Adrenal gland (tissue), 12 donors: ENCODE measurements around the gene SYT3. TPM values are rescaled to one million over a fixed set of nuclear protein-coding genes. Genes with fewer than 3 reads are reported as not detected.
"Not testable (repeated sequence)": the region's sequence is repeated elsewhere in the genome, so short reads cannot be mapped to it uniquely, and the experiment has no call there.

Source experiments
- DNase-seq, 7 donors: peaks; one replicate each; pipeline ENCODE4 v3.0.0-alpha.2; 2019 to 2020
- H3K27ac ChIP-seq, 5 donors: fragments of 200-600 bp; sonication (generic) in 4 of 5; 1 replicate in 3 of 5; 2 replicates in 2 of 5; pipeline versions ENCODE4 v1.5.1 to v1.8.0; 2016 to 2020; ENCODE audit warnings: mild to moderate bottlenecking in 1 of 5
- H3K27me3 ChIP-seq: fragments of 200-600 bp; 2 replicates; pipeline ENCODE4 v1.8.0; 2021
- H3K36me3 ChIP-seq, 2 donors: fragments of 200-600 bp; replicated peaks in 1 of 2; 1 replicate in 1 of 2; 2 replicates in 1 of 2; pipeline versions ENCODE4 v1.5.1 to v1.8.0; 2018 to 2022
- H3K4me1 ChIP-seq, 2 donors: fragments of 200-600 bp; replicated peaks in 1 of 2; 1 replicate in 1 of 2; 2 replicates in 1 of 2; pipeline versions ENCODE4 v1.5.1 to v1.8.0; 2018 to 2021
- H3K4me3 ChIP-seq, 4 donors: fragments of 200-600 bp; sonication (generic) in 3 of 4; one replicate each; pipeline ENCODE4 v1.5.1; 2016 to 2018
- H3K9me3 ChIP-seq, 3 donors: fragments of 200-600 bp; sonication (generic) in 1 of 3; replicated peaks in 1 of 3; 1 replicate in 2 of 3; 2 replicates in 1 of 3; pipeline versions ENCODE4 v1.5.1 to v1.8.0; 2016 to 2021
- POLR2A ChIP-seq, 2 donors: fragments of 450-650 bp; IDR thresholded peaks; one replicate each; pipeline ENCODE4 v1.6.1; 2017; ENCODE audit warnings: antibody characterized with exemption in 2 of 2, mild to moderate bottlenecking in 2 of 2, moderate library complexity in 1 of 2
- WGBS, 4 donors: extraction: QIAGEN DNeasy Blood & Tissue Kit in 2 of 4; methylation state at CpG; one replicate each; pipeline versions ENCODE4 v1.1.5 to v1.1.7; 2013 to 2017; 5-methylcytosine and 5-hydroxymethylcytosine counted together
- intact Hi-C, 2 donors: fragments of 100-400 bp; cut with DNase I; formaldehyde crosslinking; loops; one replicate each; pipeline versions ENCODE4 v1.14.1 to v1.15.0; 2022 to 2023
- polyA plus RNA-seq, 3 donors: library from polyadenylated mRNA; stranded (reverse); fragments of 200-250 nt in 2 of 3; fragments of 350-450 nt in 1 of 3; fragmentation: Illumina TruSeq in 1 of 3; extraction: RNeasy Lipid Tissue Mini Kit (QIAGEN cat#74804) in 1 of 3; gene quantifications; one replicate each; pipeline ENCODE4 v1.2.3, GENCODE V29; 2013 to 2014
- total RNA-seq, 9 donors: library from RNA; depleted of rRNA in 4 of 9; stranded (reverse); fragments of >200 nt in 4 of 9; fragments of 120-200 nt in 1 of 9; fragmentation: NEBNext Ultra II Directional in 1 of 9; extraction: Animal tissue kit (Norgen Biotek cat#: 25700) in 1 of 9; gene quantifications; one replicate each; pipeline versions ENCODE4 v1.1.0 to v1.2.4, GENCODE V29; 2013 to 2023
- TF ChIP-seq, protein P1 (sequence below), 6 experiments: fragments of 450-650 bp in 4 of 6; fragments of 200-600 bp in 2 of 6; sonication (generic) in 1 of 6; IDR thresholded peaks; 1 replicate in 5 of 6; 2 replicates in 1 of 6; pipeline versions ENCODE4 v1.5.1 to v1.8.0; 2016 to 2021; ENCODE audit warnings: antibody characterized with exemption in 6 of 6, mild to moderate bottlenecking in 2 of 6, moderate library complexity in 1 of 6
- donor health status: healthy with polysubstance abuse.
- donor health status: Bipolar disorder and iron deficiency.
- donor health status: DM: yes; HTN: yes; CAD: no.
- donor health status: DM: no; HTN: no; CAD: no.
- donor health status: DM: no; HTN: no; CAD: no.
- donor health status: DM: yes; HTN: yes; CAD: no.

SYT3 gene
- total and polyA plus RNA-seq, 12 donors, result 0.26 to 3.4 (median 0.75) TPM; not detected in 1

DNA sequence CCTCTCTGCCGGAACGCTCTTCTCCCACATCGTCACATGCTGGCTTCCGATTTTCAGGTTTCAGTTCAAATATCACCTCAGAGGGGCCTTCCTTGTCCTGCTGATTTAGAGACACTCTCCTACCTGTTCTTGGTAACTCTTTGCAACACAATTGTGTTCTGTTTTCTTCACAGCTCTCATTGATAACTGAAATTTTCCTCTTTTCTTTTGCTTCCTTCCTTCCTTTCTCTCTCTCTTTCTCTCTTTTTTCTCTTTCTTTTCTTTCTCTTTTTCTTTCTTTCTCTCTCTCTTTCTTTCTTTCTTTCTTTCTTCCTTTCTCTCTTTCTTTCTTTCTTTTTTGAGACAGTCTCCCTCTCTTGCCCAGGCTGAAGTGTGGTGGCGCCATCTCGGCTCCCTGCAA, 59.4 kb downstream of the SYT3 start:
- no peak overlapping the region for H3K4me3 ChIP-seq
- H3K27me3 ChIP-seq, result no peaks in the 10 kb centered on the region
- H3K27ac ChIP-seq, result no peak overlapping the region
- intact Hi-C loops, result no loop called here
- no peaks in the 10 kb centered on the region for H3K9me3 ChIP-seq
- 90 to 92% (median 91%) methylated on average over 6 of the region's 6 CpGs for whole genome bisulfite sequencing, 4 donors
- H3K36me3 ChIP-seq, result no peaks in the 10 kb centered on the region
- DNase-seq, result no peak
- no peaks in the 10 kb centered on the region for H3K4me1 ChIP-seq
- TF ChIP-seq, protein P1, sequence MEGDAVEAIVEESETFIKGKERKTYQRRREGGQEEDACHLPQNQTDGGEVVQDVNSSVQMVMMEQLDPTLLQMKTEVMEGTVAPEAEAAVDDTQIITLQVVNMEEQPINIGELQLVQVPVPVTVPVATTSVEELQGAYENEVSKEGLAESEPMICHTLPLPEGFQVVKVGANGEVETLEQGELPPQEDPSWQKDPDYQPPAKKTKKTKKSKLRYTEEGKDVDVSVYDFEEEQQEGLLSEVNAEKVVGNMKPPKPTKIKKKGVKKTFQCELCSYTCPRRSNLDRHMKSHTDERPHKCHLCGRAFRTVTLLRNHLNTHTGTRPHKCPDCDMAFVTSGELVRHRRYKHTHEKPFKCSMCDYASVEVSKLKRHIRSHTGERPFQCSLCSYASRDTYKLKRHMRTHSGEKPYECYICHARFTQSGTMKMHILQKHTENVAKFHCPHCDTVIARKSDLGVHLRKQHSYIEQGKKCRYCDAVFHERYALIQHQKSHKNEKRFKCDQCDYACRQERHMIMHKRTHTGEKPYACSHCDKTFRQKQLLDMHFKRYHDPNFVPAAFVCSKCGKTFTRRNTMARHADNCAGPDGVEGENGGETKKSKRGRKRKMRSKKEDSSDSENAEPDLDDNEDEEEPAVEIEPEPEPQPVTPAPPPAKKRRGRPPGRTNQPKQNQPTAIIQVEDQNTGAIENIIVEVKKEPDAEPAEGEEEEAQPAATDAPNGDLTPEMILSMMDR (IDR thresholded peaks at IDR 0.05), result no peak
- TF ChIP-seq POLR2A (IDR thresholded peaks at IDR 0.05), result no peak

GRCh38 chr19:50576769-50577168, 62.9 kb downstream of the SYT3 start:
- not testable (repeated sequence) for DNase-seq
- WGBS, 4 donors, result 73 to 86% (median 80%) methylated on average over 2 to 3 of the region's 3 CpGs; no CpG with 5 or more reads in 1 of the 4 donors

DNA sequence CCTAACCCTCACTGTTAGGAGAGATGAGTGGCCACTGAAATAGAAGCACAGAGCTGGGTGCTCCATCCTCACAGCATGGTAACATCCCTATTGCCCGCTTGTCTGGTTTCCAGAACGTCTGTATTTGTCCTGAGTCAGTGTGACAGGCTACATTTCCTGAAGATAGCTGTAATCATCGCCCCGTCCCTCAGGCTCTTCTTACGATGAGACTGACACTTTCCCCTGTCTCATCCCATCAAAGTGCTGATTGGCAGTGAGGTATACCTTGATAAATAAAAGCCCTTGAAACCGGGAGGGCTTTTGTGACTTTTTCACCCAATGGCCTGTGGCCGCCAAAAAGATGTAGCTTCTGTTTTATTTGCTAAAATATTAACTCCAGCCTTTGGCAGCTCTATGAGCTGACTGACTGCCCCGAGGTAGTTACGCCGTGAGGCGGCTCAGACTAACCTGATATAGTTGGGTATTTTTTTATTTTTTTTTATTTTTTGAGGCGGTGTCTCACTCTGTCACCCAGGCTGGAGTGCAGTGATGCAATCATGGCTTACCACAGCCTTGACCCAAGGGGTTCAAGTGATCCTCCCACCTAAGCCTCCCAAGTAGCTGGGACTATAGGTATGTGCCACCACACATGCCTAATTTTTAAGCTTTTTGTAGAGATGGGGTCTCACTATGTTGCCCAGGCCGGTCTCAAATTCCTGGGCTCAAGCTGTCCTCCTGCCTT, 65.8 kb downstream of the SYT3 start:
- Histone ChIP-seq H3K4me1 (no peaks in the 10 kb centered on the region), H3K27me3 (no peaks in the 10 kb centered on the region), H3K27ac (no peak overlapping the region), H3K36me3 (no peaks in the 10 kb centered on the region), H3K9me3 (no peaks in the 10 kb centered on the region), H3K4me3 (no peak overlapping the region)
- intact Hi-C loops, result no loop called here
- no peak for DNase-seq
- TF ChIP-seq, protein P1 (IDR thresholded peaks at IDR 0.05), result no peak
- no peak for TF ChIP-seq POLR2A (IDR thresholded peaks at IDR 0.05)
- 75 to 83% (median 79%) methylated on average over 13 of the region's 13 CpGs for WGBS, 4 donors

More at GRCh38 chr19:50576769-50577168, 62.9 kb downstream of the SYT3 start:
- H3K4me3 ChIP-seq, H3K27ac ChIP-seq, H3K9me3 ChIP-seq, H3K27me3 ChIP-seq, H3K4me1 ChIP-seq, H3K36me3 ChIP-seq, intact Hi-C loops: not testable (repeated sequence)

Other genes starting within 250 kb of the SYT3 start
- gene SPIB, start 220.9 kb downstream of the SYT3 start, total RNA-seq, result under 1 TPM in 3 of 9 donors, not detected in 6; 0.06 to 0.29 (median 0.19) TPM
- under 1 TPM in 1 of 3 donors, not detected in 2; 0.03 TPM for gene SPIB, start 220.9 kb downstream of the SYT3 start, polyA plus RNA-seq
- gene MYBPC2, start 207.0 kb downstream of the SYT3 start, total RNA-seq, result 1 to 10 TPM in 1 of 9 donors, not detected in 8; 1.6 TPM
- under 1 TPM in 1 of 3 donors, not detected in 2; 0.03 TPM for gene MYBPC2, start 207.0 kb downstream of the SYT3 start, polyA plus RNA-seq
- gene EMC10, start 163.4 kb downstream of the SYT3 start, total RNA-seq, result 100 to 1,000 TPM; 113 to 216 (median 130) TPM
- 100 to 1,000 TPM in 2 of 3 donors, 10 to 100 TPM in 1; 39.4 to 123 (median 113) TPM for gene EMC10, start 163.4 kb downstream of the SYT3 start, polyA plus RNA-seq
- 10 to 100 TPM in 1 of 9 donors, 1 to 10 TPM in 6, under 1 TPM in 1, not detected in 1; 0.54 to 26.3 (median 1.8) TPM for gene GARIN5A, start 163.0 kb downstream of the SYT3 start, total RNA-seq
- 1 to 10 TPM in 2 of 3 donors, under 1 TPM in 1; 0.88 to 2.2 (median 2.0) TPM for gene GARIN5A, start 163.0 kb downstream of the SYT3 start, polyA plus RNA-seq
- gene JOSD2, start 128.7 kb downstream of the SYT3 start, total RNA-seq, result 10 to 100 TPM; 23.2 to 70.9 (median 32.3) TPM
- gene JOSD2, start 128.7 kb downstream of the SYT3 start, polyA plus RNA-seq, result 10 to 100 TPM in 2 of 3 donors, 1 to 10 TPM in 1; 1.2 to 66.4 (median 59.9) TPM
- gene ASPDH, start 126.0 kb downstream of the SYT3 start, total RNA-seq, result 1 to 10 TPM in 2 of 9 donors, under 1 TPM in 3, not detected in 4; 0.38 to 2.7 (median 0.44) TPM
- 10 to 100 TPM in 1 of 3 donors, 1 to 10 TPM in 2; 1.4 to 30.5 (median 5.7) TPM for gene ASPDH, start 126.0 kb downstream of the SYT3 start, polyA plus RNA-seq
- gene LRRC4B, start 71.4 kb downstream of the SYT3 start, total RNA-seq, result 1 to 10 TPM in 5 of 9 donors, under 1 TPM in 4; 0.07 to 8.8 (median 1.1) TPM
- gene LRRC4B, start 71.4 kb downstream of the SYT3 start, polyA plus RNA-seq, result 10 to 100 TPM in 1 of 3 donors, 1 to 10 TPM in 1, under 1 TPM in 1; 0.44 to 24.1 (median 4.9) TPM
- 1 to 10 TPM in 7 of 9 donors, not detected in 2; 2.4 to 8.2 (median 6.4) TPM for gene C19orf81, start 9.6 kb upstream of the SYT3 start, total RNA-seq
- gene C19orf81, start 9.6 kb upstream of the SYT3 start, polyA plus RNA-seq, result 10 to 100 TPM in 1 of 3 donors, 1 to 10 TPM in 1, not detected in 1; 4.6 to 39.6 TPM
- gene SHANK1, start 79.9 kb upstream of the SYT3 start, total RNA-seq, result 10 to 100 TPM in 5 of 9 donors, 1 to 10 TPM in 4; 4.2 to 14.6 (median 10.3) TPM
- gene SHANK1, start 79.9 kb upstream of the SYT3 start, polyA plus RNA-seq, result 10 to 100 TPM in 1 of 3 donors, 1 to 10 TPM in 2; 1.5 to 22.6 (median 2.1) TPM
- 10 to 100 TPM; 14.8 to 53.8 (median 26.6) TPM for gene CLEC11A, start 83.5 kb upstream of the SYT3 start, total RNA-seq
- 10 to 100 TPM in 2 of 3 donors, 1 to 10 TPM in 1; 1.6 to 32.4 (median 31.6) TPM for gene CLEC11A, start 83.5 kb upstream of the SYT3 start, polyA plus RNA-seq
- gene GPR32, start 130.6 kb upstream of the SYT3 start, total RNA-seq, result 10 to 100 TPM in 1 of 9 donors, not detected in 8; 16.0 TPM
- not detected for gene GPR32, start 130.6 kb upstream of the SYT3 start, polyA plus RNA-seq
- not detected for gene ACP4, start 150.5 kb upstream of the SYT3 start, total RNA-seq
- not detected for gene ACP4, start 150.5 kb upstream of the SYT3 start, polyA plus RNA-seq
- gene KLK1, start 183.9 kb upstream of the SYT3 start, total RNA-seq, result 1 to 10 TPM in 6 of 9 donors, not detected in 3; 1.4 to 8.6 (median 2.4) TPM
- gene KLK1, start 183.9 kb upstream of the SYT3 start, polyA plus RNA-seq, result 10 to 100 TPM in 2 of 3 donors, 1 to 10 TPM in 1; 1.1 to 26.5 (median 11.2) TPM
- 1 to 10 TPM in 4 of 9 donors, under 1 TPM in 3, not detected in 2; 0.28 to 5.1 (median 1.0) TPM for gene KLK15, start 193.7 kb upstream of the SYT3 start, total RNA-seq
- gene KLK15, start 193.7 kb upstream of the SYT3 start, polyA plus RNA-seq, result 1 to 10 TPM in 1 of 3 donors, under 1 TPM in 2; 0.15 to 1.7 (median 0.34) TPM
- 1 to 10 TPM in 2 of 9 donors, under 1 TPM in 3, not detected in 4; 0.11 to 4.8 (median 0.98) TPM for gene KLK3, start 215.0 kb upstream of the SYT3 start, total RNA-seq
- gene KLK3, start 215.0 kb upstream of the SYT3 start, polyA plus RNA-seq, result 10 to 100 TPM in 1 of 3 donors, 1 to 10 TPM in 1, under 1 TPM in 1; 0.35 to 26.0 (median 1.3) TPM
- under 1 TPM in 1 of 9 donors, not detected in 8; 0.61 TPM for gene KLK2, start 233.6 kb upstream of the SYT3 start, total RNA-seq
- gene KLK2, start 233.6 kb upstream of the SYT3 start, polyA plus RNA-seq, result under 1 TPM in 1 of 3 donors, not detected in 2; 0.20 TPM